Measurements from ENCODE around the gene ATG9A.
A peak's percentile ranks its signal among the peaks of the same experiment; 100 is the strongest.

ATG9A gene

DNA sequence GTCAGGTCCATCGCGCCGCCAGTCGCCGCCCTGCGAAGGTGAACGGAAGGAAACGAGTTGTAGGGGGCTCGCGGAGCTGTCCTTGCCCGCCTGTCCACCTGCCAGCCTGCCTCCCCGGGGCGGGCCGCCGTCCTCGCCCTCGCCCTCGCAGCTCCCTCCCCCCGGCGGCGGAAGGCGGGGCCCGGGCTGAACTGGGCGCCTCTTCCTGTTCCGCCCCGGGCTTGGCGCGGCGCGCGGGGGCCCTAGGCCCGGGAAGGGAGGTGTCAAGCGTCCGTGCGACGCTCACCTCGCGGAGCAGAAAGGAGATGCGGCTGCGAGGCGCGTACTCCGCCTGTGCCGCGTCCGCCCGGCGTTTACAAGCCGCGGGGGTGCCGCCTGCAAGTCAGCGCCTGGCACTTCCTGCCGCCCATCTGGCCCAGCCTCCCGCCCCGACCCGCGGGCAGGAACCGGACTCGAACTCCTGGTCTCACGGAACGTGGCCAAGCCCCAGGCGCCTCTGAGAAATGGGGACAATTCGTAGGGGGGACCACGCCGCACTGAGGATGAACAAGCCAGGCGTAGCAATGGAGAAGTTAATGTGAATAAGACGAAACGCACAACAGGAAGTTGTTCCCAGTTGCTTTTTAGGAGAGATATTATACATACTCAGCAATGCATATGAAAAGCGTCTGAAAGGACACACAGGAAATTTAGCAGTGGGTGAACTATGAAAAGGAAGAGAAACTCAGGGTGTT is 52.5 kb downstream of the ATG9A start, which contains the start of gene CNPPD1:
Gene CNPPD1 (minus strand): TSS at position 108 of the 734 bp plus-strand sequence. CDS start 97 bp downstream, at position 11.
- peak; percentile 83 for DNase-seq (ENCODE audit: low spot score)

- DNase-seq (ENCODE audit: low spot score), result peak; percentile 50
Measured at GRCh38 chr2:219175928-219176817, 53.3 kb downstream of the ATG9A start.

DNA sequence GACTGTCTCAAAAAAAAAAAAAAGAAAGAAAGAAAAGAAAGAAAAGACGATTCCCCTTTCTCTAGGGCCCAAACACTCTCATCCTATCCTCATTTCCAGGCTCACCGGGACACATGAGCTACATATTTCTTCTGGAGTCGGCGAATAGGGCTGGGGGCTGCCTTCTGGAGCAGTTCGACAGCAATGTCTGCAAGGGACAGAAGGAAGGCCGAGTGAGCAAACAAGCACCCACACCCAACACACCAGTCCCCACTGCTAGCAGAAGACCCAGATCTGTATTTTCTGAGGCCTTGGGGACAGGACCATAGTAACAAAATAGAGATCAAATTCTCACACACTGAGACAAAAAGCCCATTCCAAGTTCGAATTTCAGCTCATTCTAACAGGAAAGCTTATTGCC is 54.0 kb downstream of the ATG9A start:
- DNase-seq (ENCODE audit: low spot score), result no peak

DNA sequence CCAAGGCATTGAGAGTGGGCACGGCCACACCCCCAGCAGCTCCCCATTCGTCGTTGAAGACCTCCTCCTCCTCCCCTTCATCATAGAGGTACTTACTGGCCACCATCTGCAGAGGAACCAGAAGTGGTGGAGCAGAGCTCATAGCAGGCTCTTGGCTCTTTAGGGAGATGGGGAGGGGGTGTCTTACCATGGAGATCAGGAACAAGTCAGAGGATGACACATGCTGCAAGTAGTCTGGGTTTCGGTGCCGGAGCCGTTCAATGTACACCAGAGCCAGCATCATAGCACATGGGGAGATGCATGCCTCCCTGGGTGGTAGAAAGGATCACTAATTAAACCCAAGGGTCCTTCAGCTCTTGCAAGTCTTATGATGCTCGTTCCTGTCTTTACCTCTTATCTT is 54.6 kb downstream of the ATG9A start:
- no peak for DNase-seq (ENCODE audit: low spot score)

DNA sequence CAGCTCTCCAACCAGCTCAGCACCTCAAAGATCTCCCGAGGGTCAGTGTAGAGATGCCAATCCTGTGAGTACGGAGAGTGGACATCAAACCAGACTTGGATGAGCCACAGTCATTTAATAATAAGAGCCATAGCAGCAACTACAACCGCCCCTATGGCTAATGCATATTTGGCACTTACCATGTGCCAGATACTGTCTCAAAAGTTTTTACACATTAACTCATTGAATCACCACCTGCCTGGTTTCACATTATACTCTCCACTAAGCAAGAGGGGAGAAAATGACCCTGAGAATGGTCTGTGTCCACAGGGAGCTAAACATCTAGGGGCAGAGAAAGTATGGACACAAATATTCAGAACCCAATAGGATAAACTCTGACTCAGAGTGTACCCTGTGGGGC is 55.3 kb downstream of the ATG9A start:
- DNase-seq (ENCODE audit: low spot score), result no peak

DNA sequence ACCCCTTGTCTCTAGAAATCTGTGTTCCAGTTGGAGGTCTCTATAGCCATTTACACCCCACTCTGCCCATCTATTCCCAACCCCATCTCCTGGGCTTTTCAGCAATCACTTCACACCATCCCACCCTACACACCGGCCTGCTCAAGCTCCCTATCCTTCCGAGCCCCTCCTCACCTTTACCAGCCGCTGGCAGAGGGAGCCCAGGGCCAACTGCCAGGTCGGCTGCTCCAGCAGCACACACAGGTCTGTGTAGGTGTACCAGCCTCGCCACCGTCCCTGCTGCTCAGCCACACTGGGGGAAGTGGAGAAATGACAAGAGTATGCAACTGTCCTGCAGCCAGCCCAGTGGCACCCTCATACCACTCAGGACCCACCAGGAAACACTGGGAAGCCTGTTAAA is 56.3 kb downstream of the ATG9A start:
- DNase-seq (ENCODE audit: low spot score), result no peak

- DNase-seq (ENCODE audit: low spot score), result no peak
Measured at GRCh38 chr2:219172231-219173154, 56.9 kb downstream of the ATG9A start.

- peak; percentile 47 for DNase-seq (ENCODE audit: low spot score)
Measured at GRCh38 chr2:219171231-219171651, 58.2 kb downstream of the ATG9A start.

DNA sequence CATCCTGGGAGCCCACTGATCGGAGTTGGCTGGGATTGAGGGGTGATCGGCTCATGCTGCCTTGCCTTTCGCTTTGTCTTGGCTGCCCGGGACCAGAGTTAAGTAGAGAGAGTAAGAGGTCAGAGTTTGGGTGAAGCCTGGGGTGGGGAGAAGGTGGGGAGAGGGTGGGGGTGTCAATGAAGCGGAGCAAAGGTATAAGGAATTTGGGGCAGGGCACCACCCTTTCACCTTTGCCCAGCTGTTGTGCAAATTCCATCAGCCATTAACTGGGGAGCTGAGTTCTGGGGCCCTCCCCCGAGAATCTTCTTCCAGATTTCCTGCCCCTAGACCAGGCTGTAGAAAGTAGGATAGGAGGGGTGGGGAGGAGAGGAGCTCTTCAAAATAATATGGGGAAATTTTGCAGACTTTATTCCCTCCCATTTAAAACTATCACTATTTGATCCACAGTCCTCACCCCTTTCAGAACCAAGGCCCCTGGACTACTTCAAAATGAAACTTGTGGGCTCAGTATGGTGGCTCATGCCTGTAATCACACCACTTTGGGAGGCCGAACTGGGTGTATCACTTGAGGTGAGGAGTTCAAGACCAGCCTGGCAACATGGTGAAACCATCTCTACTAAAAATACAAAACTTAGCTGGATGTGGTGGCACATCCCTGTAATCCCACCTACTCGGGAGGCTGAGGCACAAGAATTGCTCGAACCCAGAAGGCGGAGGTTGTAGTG is 59.3 kb downstream of the ATG9A start, which contains the start of gene SLC23A3:
Gene SLC23A3 (minus strand): TSS at position 100 of the 725 bp plus-strand sequence. CDS start 45 bp downstream, at position 55.
- DNase-seq (ENCODE audit: low spot score), result no peak
